ENCODE measurements around the gene ASB10. TPM values are rescaled to one million over a fixed set of nuclear protein-coding genes. Genes with fewer than 3 reads are reported as not detected.

Gene ASB10
- total RNA-seq, 1 experiment from 2014 or later, result not detected

DNA sequence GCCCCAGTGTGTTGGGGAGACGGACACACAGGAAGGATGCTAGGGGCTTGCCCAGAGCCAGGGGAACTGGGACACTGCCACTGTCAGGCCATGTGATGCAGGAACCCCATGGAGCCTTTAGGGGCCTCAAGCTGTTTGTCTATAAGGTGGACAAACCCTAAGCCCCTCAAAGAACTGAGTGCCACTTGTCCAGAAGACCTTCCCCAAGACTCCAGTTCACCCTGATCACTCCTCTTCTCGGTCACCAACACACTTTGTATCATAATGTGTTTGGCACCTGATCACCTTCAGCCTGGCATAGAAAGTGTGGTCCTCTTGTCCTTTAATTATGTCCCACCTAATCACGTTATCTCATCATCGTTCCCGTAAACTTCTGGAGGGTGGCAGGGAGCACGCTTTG lies 22.5 kb upstream of the ASB10 start:
- Mint-ChIP-seq H3K4me1 (ENCODE audit: insufficient read depth, unreplicated experiment) (peaks cover 6% of the 10 kb centered on the region), H3K4me3 (ENCODE audit: unreplicated experiment) (no peak overlapping the region), H3K9me3 (ENCODE audit: unreplicated experiment) (no peaks in the 10 kb centered on the region), H3K27me3 (ENCODE audit: insufficient read depth, unreplicated experiment) (peaks cover 17% of the 10 kb centered on the region), H3K36me3 (ENCODE audit: insufficient read depth, unreplicated experiment) (peaks cover 27% of the 10 kb centered on the region), H3K27ac (ENCODE audit: low read depth, unreplicated experiment) (no peak overlapping the region)
- TF ChIP-seq, protein P1, sequence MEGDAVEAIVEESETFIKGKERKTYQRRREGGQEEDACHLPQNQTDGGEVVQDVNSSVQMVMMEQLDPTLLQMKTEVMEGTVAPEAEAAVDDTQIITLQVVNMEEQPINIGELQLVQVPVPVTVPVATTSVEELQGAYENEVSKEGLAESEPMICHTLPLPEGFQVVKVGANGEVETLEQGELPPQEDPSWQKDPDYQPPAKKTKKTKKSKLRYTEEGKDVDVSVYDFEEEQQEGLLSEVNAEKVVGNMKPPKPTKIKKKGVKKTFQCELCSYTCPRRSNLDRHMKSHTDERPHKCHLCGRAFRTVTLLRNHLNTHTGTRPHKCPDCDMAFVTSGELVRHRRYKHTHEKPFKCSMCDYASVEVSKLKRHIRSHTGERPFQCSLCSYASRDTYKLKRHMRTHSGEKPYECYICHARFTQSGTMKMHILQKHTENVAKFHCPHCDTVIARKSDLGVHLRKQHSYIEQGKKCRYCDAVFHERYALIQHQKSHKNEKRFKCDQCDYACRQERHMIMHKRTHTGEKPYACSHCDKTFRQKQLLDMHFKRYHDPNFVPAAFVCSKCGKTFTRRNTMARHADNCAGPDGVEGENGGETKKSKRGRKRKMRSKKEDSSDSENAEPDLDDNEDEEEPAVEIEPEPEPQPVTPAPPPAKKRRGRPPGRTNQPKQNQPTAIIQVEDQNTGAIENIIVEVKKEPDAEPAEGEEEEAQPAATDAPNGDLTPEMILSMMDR (IDR thresholded peaks at IDR 0.05; ENCODE audit: unreplicated experiment), result no peak
- ChIA-PET POLR2A (no interaction called here), CTCF (no interaction called here)
- no peak for DNase-seq (ENCODE audit: unreplicated experiment)
- intact Hi-C loops (cut with micrococcal nuclease), result no loop called here
- BruUV-seq (replicated peaks), result no TSS peak

- intact Hi-C loops (cut with micrococcal nuclease), result no loop called here
- H3K4me3 Mint-ChIP-seq (ENCODE audit: unreplicated experiment), result no peak overlapping the region
- no peak for DNase-seq (ENCODE audit: unreplicated experiment)
- TF ChIP-seq, protein P1 (IDR thresholded peaks at IDR 0.05; ENCODE audit: unreplicated experiment), result no peak
- CTCF ChIA-PET, result interaction anchor here (0.9 kb wide), 1 partner anchor 84 kb away, joined by 5 read pairs; no protein-coding TSS in a partner anchor
- peaks cover 6% of the 10 kb centered on the region for H3K4me1 Mint-ChIP-seq (ENCODE audit: insufficient read depth, unreplicated experiment)
- peaks cover 15% of the 10 kb centered on the region for H3K36me3 Mint-ChIP-seq (ENCODE audit: insufficient read depth, unreplicated experiment)
- no peaks in the 10 kb centered on the region for H3K9me3 Mint-ChIP-seq (ENCODE audit: unreplicated experiment)
- no peak overlapping the region for H3K27ac Mint-ChIP-seq (ENCODE audit: low read depth, unreplicated experiment)
- peaks cover 29% of the 10 kb centered on the region for H3K27me3 Mint-ChIP-seq (ENCODE audit: insufficient read depth, unreplicated experiment)
- BruUV-seq (replicated peaks), result no TSS peak
- POLR2A ChIA-PET, result interaction anchor here (1.1 to 1.2 kb wide), 2 partner anchors 19 to 24 kb away, joined by 3 to 6 read pairs; partner anchors contain the start of genes ABCF2 and CHPF2
Measured at GRCh38 chr7:151208253-151208862, 21.3 kb upstream of the ASB10 start.

DNA sequence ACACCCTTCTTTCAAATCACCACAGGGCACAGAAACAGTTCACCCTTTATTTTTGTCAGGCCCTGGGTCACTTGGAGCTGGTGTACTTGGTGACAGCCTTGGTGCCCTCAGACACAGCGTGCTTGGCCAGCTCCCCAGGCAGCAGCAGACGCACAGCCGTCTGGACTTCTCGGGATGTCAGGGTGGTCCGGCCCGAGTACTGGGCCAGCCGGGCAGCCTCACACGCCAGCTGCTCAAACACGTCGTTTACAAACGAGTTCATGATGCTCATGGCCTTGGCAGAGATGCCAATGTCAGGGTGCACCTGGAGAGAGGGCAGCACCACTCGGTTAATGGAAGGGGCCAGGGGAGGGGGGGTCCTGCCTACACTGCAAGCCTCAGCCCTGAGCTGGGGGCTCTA lies 20.8 kb upstream of the ASB10 start:
- no peaks in the 10 kb centered on the region for H3K9me3 Mint-ChIP-seq (ENCODE audit: unreplicated experiment)
- peaks cover 6% of the 10 kb centered on the region for H3K4me1 Mint-ChIP-seq (ENCODE audit: insufficient read depth, unreplicated experiment)
- no TSS peak for BruUV-seq (replicated peaks)
- ChIA-PET CTCF (interaction anchor here (0.9 kb wide), 1 partner anchor 84 kb away, joined by 5 read pairs; no protein-coding TSS in a partner anchor), POLR2A (interaction anchor here (1.1 to 1.2 kb wide), 2 partner anchors 19 to 25 kb away, joined by 3 to 6 read pairs; partner anchors contain the start of genes ABCF2 and CHPF2)
- intact Hi-C loops (cut with micrococcal nuclease), result no loop called here
- no peak overlapping the region for H3K4me3 Mint-ChIP-seq (ENCODE audit: unreplicated experiment)
- TF ChIP-seq, protein P1 (IDR thresholded peaks at IDR 0.05; ENCODE audit: unreplicated experiment), result no peak
- H3K27ac Mint-ChIP-seq (ENCODE audit: low read depth, unreplicated experiment), result no peak overlapping the region
- no peak for DNase-seq (ENCODE audit: unreplicated experiment)
- peaks cover 35% of the 10 kb centered on the region for H3K27me3 Mint-ChIP-seq (ENCODE audit: insufficient read depth, unreplicated experiment)
- H3K36me3 Mint-ChIP-seq (ENCODE audit: insufficient read depth, unreplicated experiment), result peaks cover 12% of the 10 kb centered on the region

DNA sequence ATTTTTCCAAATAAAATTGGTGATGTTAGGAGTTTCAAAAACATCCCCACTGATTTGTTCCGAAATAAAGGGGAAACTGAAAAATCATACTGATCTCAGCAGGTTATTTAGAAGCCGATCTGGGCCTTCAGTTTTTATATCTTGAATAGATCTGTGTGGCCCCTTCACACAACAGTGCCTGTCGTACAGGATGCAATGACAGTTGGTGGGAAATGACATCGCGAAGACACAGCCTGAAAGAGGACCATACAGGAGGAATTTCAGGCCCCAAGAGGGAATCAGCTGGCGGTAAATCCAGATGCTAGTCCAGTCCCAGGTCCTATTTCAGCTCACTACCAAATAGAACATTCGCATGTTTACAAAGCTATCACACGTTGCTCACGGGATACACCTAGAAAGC lies 20.3 kb upstream of the ASB10 start:
- CTCF ChIA-PET, result no interaction called here
- H3K27me3 Mint-ChIP-seq (ENCODE audit: insufficient read depth, unreplicated experiment), result peaks cover 40% of the 10 kb centered on the region

More for the DNA sequence above, 20.3 kb upstream of the ASB10 start:
- Mint-ChIP-seq H3K36me3 (ENCODE audit: insufficient read depth, unreplicated experiment) (peaks cover 8% of the 10 kb centered on the region), H3K9me3 (ENCODE audit: unreplicated experiment) (no peaks in the 10 kb centered on the region), H3K4me1 (ENCODE audit: insufficient read depth, unreplicated experiment) (peaks cover 6% of the 10 kb centered on the region), H3K4me3 (ENCODE audit: unreplicated experiment) (no peak overlapping the region), H3K27ac (ENCODE audit: low read depth, unreplicated experiment) (no peak overlapping the region)
- no TSS peak for BruUV-seq (replicated peaks)
- TF ChIP-seq, protein P1 (IDR thresholded peaks at IDR 0.05; ENCODE audit: unreplicated experiment), result no peak
- intact Hi-C loops (cut with micrococcal nuclease), result no loop called here
- POLR2A ChIA-PET, result no interaction called here
- DNase-seq (ENCODE audit: unreplicated experiment), result no peak

All from MCF 10A (cell line).